ENCODE measurements around the gene PLA2G1B.

DNA sequence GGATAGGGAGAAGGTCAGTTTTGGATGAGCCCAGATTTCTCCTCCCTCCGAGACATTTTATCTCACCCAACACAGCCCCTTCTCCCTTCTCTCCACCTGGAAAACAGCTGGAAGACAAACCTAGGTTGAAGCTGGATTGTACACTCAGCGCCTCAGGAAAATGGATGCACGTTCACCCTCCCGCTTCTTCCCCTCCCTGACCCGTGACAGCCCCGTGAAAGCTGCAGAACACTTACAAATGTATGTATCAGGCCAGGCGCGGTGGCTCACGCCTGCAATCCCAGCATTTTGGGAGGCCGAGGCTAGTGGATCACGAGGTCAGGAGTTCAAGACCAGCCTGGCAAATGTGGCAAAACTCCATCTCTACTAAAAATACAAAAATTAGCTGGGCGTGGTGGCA, 40.1 kb downstream of the PLA2G1B start:
- TF ChIP-seq CTCF (IDR thresholded peaks at IDR 0.05; ENCODE audit: low read length) (no peak), EZH2 (optimal IDR thresholded peaks at IDR 0.05; ENCODE audit: low read depth, low read length) (no peak), EZH2phosphoT487 (IDR thresholded peaks at IDR 0.05; ENCODE audit: low read length) (no peak)
